Measurements from ENCODE around the gene IDH3G.
A peak's percentile ranks its signal among the peaks of the same experiment; 100 is the strongest.

IDH3G gene

GRCh38 chrX:153773741-153774575 lies 20.2 kb downstream of the IDH3G start:
- no peak for DNase-seq (ENCODE audit: low read depth in 2 of 2)

- DNase-seq (ENCODE audit: low read depth in 2 of 2) = no peak
Observed at GRCh38 chrX:153773218-153773611, 21.0 kb downstream of the IDH3G start.

- DNase-seq (ENCODE audit: low read depth in 2 of 2) = no peak
Observed at GRCh38 chrX:153772316-153773217, 21.6 kb downstream of the IDH3G start.

GRCh38 chrX:153771415-153772315 lies 22.5 kb downstream of the IDH3G start:
- no peak for DNase-seq (ENCODE audit: low read depth in 2 of 2)

GRCh38 chrX:153770601-153771414 lies 23.4 kb downstream of the IDH3G start:
- DNase-seq (ENCODE audit: low read depth in 2 of 2) = no peak

- DNase-seq (ENCODE audit: low read depth in 2 of 2) = no peak
Observed at GRCh38 chrX:153769865-153770600, 24.1 kb downstream of the IDH3G start.

GRCh38 chrX:153769158-153769864 lies 24.9 kb downstream of the IDH3G start:
- no peak for DNase-seq (ENCODE audit: low read depth in 2 of 2)

- DNase-seq (ENCODE audit: low read depth in 2 of 2) = no peak
Observed at GRCh38 chrX:153768311-153769157, 25.6 kb downstream of the IDH3G start.

- DNase-seq (ENCODE audit: low read depth in 2 of 2) = no peak
Observed at GRCh38 chrX:153767674-153768055, 26.5 kb downstream of the IDH3G start.

- DNase-seq (ENCODE audit: low read depth in 2 of 2) = no peak
Observed at GRCh38 chrX:153766871-153767673, 27.1 kb downstream of the IDH3G start.

GRCh38 chrX:153766098-153766817 lies 27.9 kb downstream of the IDH3G start:
- peak; percentile 21 to 50 for DNase-seq (ENCODE audit: low read depth in 2 of 2)

- no peak for DNase-seq (ENCODE audit: low read depth in 2 of 2)
Observed at GRCh38 chrX:153765138-153766079, 28.8 kb downstream of the IDH3G start.

- DNase-seq (ENCODE audit: low read depth in 2 of 2) = no peak
Observed at GRCh38 chrX:153764786-153765137, 29.4 kb downstream of the IDH3G start.

GRCh38 chrX:153763989-153764755 lies 30.0 kb downstream of the IDH3G start, which contains the start of gene PLXNB3:
PLXNB3 (plus strand) TSS chrX:153764249; CDS start chrX:153765536, 1,287 bp downstream.
- peak; percentile 42 to 58 for DNase-seq (ENCODE audit: low read depth in 2 of 2)

GRCh38 chrX:153763298-153763932 lies 30.8 kb downstream of the IDH3G start:
- DNase-seq (ENCODE audit: low read depth in 2 of 2) = no peak

All from stimulated activated CD8-positive, alpha-beta memory T cell treated with anti-CD3 and anti-CD28 coated beads, Interleukin-7, amount 100 ng/mL, for 4 hours (primary cell).